SK-N-MC (cell line): ENCODE data around the gene ELFN2.

Experiments
- EZH2 ChIP-seq: fragments of 200-600 bp; sonication (generic); IDR thresholded peaks from one replicate; pipeline ENCODE4 v1.6.1; 2017; ENCODE audit warnings: antibody characterized with exemption
- POLR2AphosphoS5 ChIP-seq: IDR thresholded peaks from 2 replicates; pipeline ENCODE4 v1.6.1; 2012; ENCODE audit warnings: mild to moderate bottlenecking, low read depth, low read length, borderline replicate concordance

DNA sequence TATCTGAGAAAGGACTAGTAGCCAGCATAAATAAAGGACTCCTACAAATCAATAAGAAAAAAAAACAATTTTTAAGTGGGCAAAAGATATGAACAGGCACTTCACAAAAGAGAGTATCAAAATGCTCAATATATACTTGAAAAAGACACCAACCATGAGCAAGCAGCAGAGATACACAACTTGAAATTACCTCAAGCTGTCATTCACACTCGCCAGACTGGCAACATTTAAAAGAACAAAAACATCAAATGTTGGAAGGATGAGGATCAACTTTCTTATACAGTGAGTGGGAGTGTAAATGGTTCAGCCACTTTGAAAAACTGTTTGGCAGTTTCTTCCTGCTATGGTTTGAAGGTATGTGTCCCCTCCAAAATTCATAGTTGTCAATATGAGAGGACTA, 23.9 kb upstream of the ELFN2 start:
- TF ChIP-seq POLR2AphosphoS5 (no peak), EZH2 (no peak)
